HG02970 (cell line): Measurements from ENCODE around the gene ARHGAP15.

Experiments
- ATAC-seq: cut with Tn5 transposase; IDR thresholded peaks from one replicate; pipeline ENCODE4 v1.9.1; 2021; ENCODE audit warnings: mild to moderate bottlenecking, moderate library complexity, moderate number of reproducible peaks; ENCODE audit not compliant: unreplicated experiment, low FRiP score

The ARHGAP15 gene

GRCh38 chr2:143142598-143142997, 13.4 kb downstream of the ARHGAP15 start:
- no peak for ATAC-seq

- ATAC-seq = no peak
These were observed 15.7 kb downstream of the ARHGAP15 start for GRCh38 chr2:143144813-143145455.

GRCh38 chr2:143146366-143146765, 17.1 kb downstream of the ARHGAP15 start:
- ATAC-seq = no peak

GRCh38 chr2:143146815-143147530, 17.8 kb downstream of the ARHGAP15 start:
- no peak for ATAC-seq

- no peak for ATAC-seq
These were observed 18.8 kb downstream of the ARHGAP15 start for GRCh38 chr2:143148011-143148410.

- no peak for ATAC-seq
These were observed 19.5 kb downstream of the ARHGAP15 start for GRCh38 chr2:143148757-143149156.

- ATAC-seq = no peak
These were observed 21.1 kb downstream of the ARHGAP15 start for GRCh38 chr2:143150287-143150686.

- no peak for ATAC-seq
These were observed 22.0 kb downstream of the ARHGAP15 start for GRCh38 chr2:143151111-143151752.

GRCh38 chr2:143152219-143152618, 23.0 kb downstream of the ARHGAP15 start:
- no peak for ATAC-seq

GRCh38 chr2:143152637-143153036, 23.4 kb downstream of the ARHGAP15 start:
- no peak for ATAC-seq

- ATAC-seq = no peak
These were observed 26.4 kb downstream of the ARHGAP15 start for GRCh38 chr2:143155661-143156060.

GRCh38 chr2:143157001-143157400, 27.8 kb downstream of the ARHGAP15 start:
- no peak for ATAC-seq

GRCh38 chr2:143157418-143157817, 28.2 kb downstream of the ARHGAP15 start:
- ATAC-seq = no peak

GRCh38 chr2:143158098-143158497, 28.9 kb downstream of the ARHGAP15 start:
- ATAC-seq = no peak

GRCh38 chr2:143158551-143159485, 29.6 kb downstream of the ARHGAP15 start:
- ATAC-seq = no peak

- no peak for ATAC-seq
These were observed 30.2 kb downstream of the ARHGAP15 start for GRCh38 chr2:143159486-143159840.

- no peak for ATAC-seq
These were observed 31.8 kb downstream of the ARHGAP15 start for GRCh38 chr2:143160732-143161707.

GRCh38 chr2:143162123-143162837, 33.1 kb downstream of the ARHGAP15 start:
- no peak for ATAC-seq

GRCh38 chr2:143162997-143163396, 33.8 kb downstream of the ARHGAP15 start:
- ATAC-seq = no peak
